Psoas muscle (tissue), 8 donors: Measurements from ENCODE around the gene MXD4. TPM values are rescaled to one million over a fixed set of nuclear protein-coding genes. Genes with fewer than 3 reads are reported as not detected.
"Not testable (repeated sequence)": the region's sequence is repeated elsewhere in the genome, so short reads cannot be mapped to it uniquely, and the experiment has no call there.

Experiments used
- ATAC-seq, 4 donors: fragments of 200-7000 bp; cut with Tn5 transposase; one replicate each; pipeline ENCODE4 v1.9.1; 2020; ENCODE audit warnings: moderate library complexity in 3 of 4, mild to moderate bottlenecking in 2 of 4
- DNase-seq, 2 donors: peaks; one replicate each; pipeline ENCODE4 v3.0.0-alpha.2; 2020
- H3K27ac ChIP-seq: fragments of 200-600 bp; one replicate; pipeline ENCODE4 v1.8.0; 2022
- H3K27me3 ChIP-seq, 3 donors: fragments of 200-600 bp in 1 of 3; one replicate each; pipeline versions ENCODE4 v1.6.1 to v1.8.0; 2013 to 2022; ENCODE audit warnings: low read length in 2 of 3, mild to moderate bottlenecking in 2 of 3, moderate library complexity in 1 of 3; ENCODE audit not compliant: insufficient read depth in 3 of 3
- H3K36me3 ChIP-seq, 2 donors: fragments of 200-600 bp in 1 of 2; one replicate each; pipeline versions ENCODE4 v1.6.1 to v1.8.0; 2013 to 2022; ENCODE audit warnings: low read depth in 1 of 2, mild to moderate bottlenecking in 1 of 2, moderate library complexity in 1 of 2; ENCODE audit not compliant: insufficient read depth in 1 of 2
- H3K4me1 ChIP-seq: fragments of 200-600 bp; one replicate; pipeline ENCODE4 v1.8.0; 2022
- H3K4me3 ChIP-seq: fragments of 200-600 bp; one replicate; pipeline ENCODE4 v1.8.0; 2022; ENCODE audit warnings: mild to moderate bottlenecking
- H3K9me3 ChIP-seq: fragments of 200-600 bp; one replicate; pipeline ENCODE4 v1.8.0; 2022
- CTCF ChIP-seq: fragments of 200-600 bp; IDR thresholded peaks from one replicate; pipeline ENCODE4 v1.8.0; 2022; ENCODE audit warnings: antibody characterized with exemption
- WGBS, 3 donors: extraction: QIAGEN DNeasy Blood & Tissue Kit; methylation state at CpG; one replicate each; pipeline versions ENCODE4 v1.1.6 to v1.1.7; 2013; 5-methylcytosine and 5-hydroxymethylcytosine counted together
- intact Hi-C, 2 donors: fragments of 100-400 bp; cut with DNase I; formaldehyde crosslinking; loops; one replicate each; pipeline versions ENCODE4 v1.11.0 to v1.14.2; 2022
- polyA plus RNA-seq, 3 donors: library from polyadenylated mRNA; stranded (reverse); fragments of 200-250 nt; gene quantifications; one replicate each; pipeline ENCODE4 v1.2.3, GENCODE V29; 2013
- total RNA-seq, 4 donors: library from RNA; stranded (reverse); fragmentation: NEBNext Ultra II Directional in 2 of 4; extraction: Animal tissue kit (Norgen Biotek cat#: 25700) in 2 of 4; gene quantifications; one replicate each; pipeline versions ENCODE4 v1.2.1 to v1.2.4, GENCODE V29; 2021 to 2023
- donor health status: healthy with polysubstance abuse.
- donor health status: DM: no; HTN: no; CAD: no; lungs with moderate emphysema.
- donor health status: Bipolar disorder and iron deficiency.
- donor health status: healthy.
- donor health status: DM: yes; HTN: yes; CAD: no.
- donor health status: DM: no; HTN: no; CAD: no.
- donor health status: DM: no; HTN: no; CAD: no.
- donor health status: DM: yes; HTN: yes; CAD: no.

The MXD4 gene
- total and polyA plus RNA-seq, 7 donors, result 15.4 to 36.7 (median 29.9) TPM

- intact Hi-C loops, result no loop called here
- DNase-seq (peak in 1 of 2 donors; percentile 9), ATAC-seq (no peak)
- 93 to 95% (median 93%) methylated on average over 30 of the region's 30 CpGs for WGBS, 3 donors
- peaks cover 1% of the 10 kb centered on the region for H3K4me1 ChIP-seq
- no peaks in the 10 kb centered on the region for H3K27me3 ChIP-seq
- H3K9me3 ChIP-seq, result no peaks in the 10 kb centered on the region
- no peak for TF ChIP-seq CTCF
- H3K36me3 ChIP-seq, result no peaks in the 10 kb centered on the region
- H3K4me3 ChIP-seq, result no peak overlapping the region
- no peak overlapping the region for H3K27ac ChIP-seq
Observed at GRCh38 chr4:2276581-2277325, 14.8 kb upstream of the MXD4 start.

DNA sequence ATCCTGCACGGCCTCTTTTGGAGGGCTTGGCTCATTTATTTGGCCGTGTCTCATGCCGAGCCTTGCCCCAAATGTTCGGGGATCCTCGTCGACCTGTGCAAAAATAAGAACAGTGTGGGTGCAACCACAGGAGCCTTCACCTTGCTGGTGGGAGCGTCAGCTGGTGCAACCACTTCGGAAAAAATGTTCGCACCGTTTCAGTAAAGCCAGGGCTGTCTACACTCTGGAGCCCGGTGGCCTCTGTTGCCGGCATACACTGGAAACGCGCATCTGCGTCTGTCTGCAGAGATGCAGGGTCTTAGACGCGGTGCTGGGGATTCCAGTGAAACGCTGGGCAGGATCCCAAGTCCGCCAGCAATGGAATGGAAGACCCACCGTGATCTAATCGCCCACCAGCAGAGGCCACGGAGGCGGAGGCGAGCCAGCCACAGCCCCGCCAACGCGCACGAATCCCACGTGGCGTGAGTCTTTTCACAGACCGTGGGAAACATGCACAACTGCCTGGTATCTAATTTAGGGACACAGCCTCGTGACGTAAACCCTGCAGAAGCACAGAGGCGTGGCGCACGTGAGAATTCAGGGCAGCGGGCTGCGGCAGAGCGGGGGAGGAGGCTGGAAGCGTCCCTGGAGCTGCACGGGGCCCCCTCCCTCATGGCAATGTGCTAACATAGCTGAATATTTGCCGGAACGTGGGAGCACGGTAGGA is 13.8 kb upstream of the MXD4 start:
- Histone ChIP-seq H3K9me3 (no peaks in the 10 kb centered on the region), H3K4me1 (peaks cover 7% of the 10 kb centered on the region), H3K4me3 (no peak overlapping the region), H3K27ac (no peak overlapping the region), H3K36me3 (no peaks in the 10 kb centered on the region), H3K27me3 (no peaks in the 10 kb centered on the region)
- DNase-seq (peak; percentile 10 to 42), ATAC-seq (no peak)
- 92% methylated on average over 44 of the region's 44 CpGs for WGBS, 3 donors
- intact Hi-C loops, result no loop called here
- no peak for TF ChIP-seq CTCF

DNA sequence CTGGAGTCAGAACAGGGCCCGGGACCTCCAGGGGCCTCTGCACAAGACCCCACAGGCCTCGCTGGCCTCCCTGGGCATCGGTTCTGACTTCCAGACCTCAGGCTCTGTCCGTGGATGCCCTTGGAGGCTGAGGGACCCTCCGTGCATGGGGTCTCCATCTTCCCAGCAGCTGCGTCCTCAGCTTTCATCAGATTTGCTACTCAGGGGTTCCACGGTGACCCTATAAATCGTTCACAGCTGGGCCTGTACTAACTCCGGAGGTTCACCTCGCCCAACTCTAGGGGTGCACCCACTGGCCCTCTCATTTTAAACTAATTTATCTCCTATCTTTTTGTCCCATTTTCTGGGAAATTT is 13.1 kb upstream of the MXD4 start:
- intact Hi-C loops, H3K9me3 ChIP-seq, H3K27me3 ChIP-seq, H3K36me3 ChIP-seq, ATAC-seq, H3K27ac ChIP-seq, H3K4me3 ChIP-seq, DNase-seq: not testable (repeated sequence)
- 91 to 96% (median 95%) methylated on average over 9 to 10 of the region's 10 CpGs for WGBS, 3 donors
- peaks cover 14% of the 10 kb centered on the region for H3K4me1 ChIP-seq

- no peak for TF ChIP-seq CTCF
- Histone ChIP-seq H3K27me3 (no peaks in the 10 kb centered on the region), H3K9me3 (no peaks in the 10 kb centered on the region), H3K36me3 (no peaks in the 10 kb centered on the region), H3K4me3 (no peak overlapping the region), H3K4me1 (peaks cover 19% of the 10 kb centered on the region), H3K27ac (no peak overlapping the region)
- ATAC-seq, result no peak
- no peak for DNase-seq
- intact Hi-C loops, result no loop called here
- 82 to 88% (median 85%) methylated on average over 20 to 21 of the region's 21 CpGs for WGBS, 3 donors
Observed at GRCh38 chr4:2274320-2275043, 12.6 kb upstream of the MXD4 start.
